Osteocyte (in vitro differentiated cells): ENCODE measurements around the gene TPRX1. TPM values are rescaled to one million over a fixed set of nuclear protein-coding genes. Genes with fewer than 3 reads are reported as not detected.

Experiments
- DNase-seq: peaks from one replicate; pipeline ENCODE4 v3.0.0; 2021; ENCODE audit warnings: mixed read lengths; ENCODE audit not compliant: unreplicated experiment; ENCODE audit errors: extremely low spot score
- H3K27ac Mint-ChIP-seq: one replicate; pipeline ENCODE4 v1.8.0; 2021; ENCODE audit warnings: mild to moderate bottlenecking, mixed read lengths; ENCODE audit not compliant: unreplicated experiment
- H3K27me3 Mint-ChIP-seq: one replicate; pipeline ENCODE4 v1.8.0; 2021; ENCODE audit warnings: mixed read lengths; ENCODE audit not compliant: unreplicated experiment
- H3K36me3 Mint-ChIP-seq: one replicate; pipeline ENCODE4 v1.8.0; 2021; ENCODE audit warnings: mixed read lengths; ENCODE audit not compliant: unreplicated experiment
- H3K4me1 Mint-ChIP-seq: one replicate; pipeline ENCODE4 v1.8.0; 2021; ENCODE audit warnings: mixed read lengths; ENCODE audit not compliant: unreplicated experiment
- H3K4me3 Mint-ChIP-seq: one replicate; pipeline ENCODE4 v1.8.0; 2021; ENCODE audit warnings: mild to moderate bottlenecking, moderate library complexity, mixed read lengths; ENCODE audit not compliant: unreplicated experiment
- H3K9me3 Mint-ChIP-seq: one replicate; pipeline ENCODE4 v1.8.0; 2021; ENCODE audit warnings: mixed read lengths; ENCODE audit not compliant: unreplicated experiment
- total RNA-seq: library from RNA; stranded (reverse); gene quantifications from 2 replicates; pipeline ENCODE4 v1.2.1, GENCODE V29; 2021
- TF ChIP-seq, protein P1 (sequence below): fragments of 200-600 bp; sonication (generic); IDR thresholded peaks from 2 replicates; pipeline ENCODE4 v1.5.0; 2021; ENCODE audit warnings: antibody characterized with exemption, mild to moderate bottlenecking, moderate library complexity

Gene TPRX1
- total RNA-seq, 1 donor from 2014 or later: not detected

DNA sequence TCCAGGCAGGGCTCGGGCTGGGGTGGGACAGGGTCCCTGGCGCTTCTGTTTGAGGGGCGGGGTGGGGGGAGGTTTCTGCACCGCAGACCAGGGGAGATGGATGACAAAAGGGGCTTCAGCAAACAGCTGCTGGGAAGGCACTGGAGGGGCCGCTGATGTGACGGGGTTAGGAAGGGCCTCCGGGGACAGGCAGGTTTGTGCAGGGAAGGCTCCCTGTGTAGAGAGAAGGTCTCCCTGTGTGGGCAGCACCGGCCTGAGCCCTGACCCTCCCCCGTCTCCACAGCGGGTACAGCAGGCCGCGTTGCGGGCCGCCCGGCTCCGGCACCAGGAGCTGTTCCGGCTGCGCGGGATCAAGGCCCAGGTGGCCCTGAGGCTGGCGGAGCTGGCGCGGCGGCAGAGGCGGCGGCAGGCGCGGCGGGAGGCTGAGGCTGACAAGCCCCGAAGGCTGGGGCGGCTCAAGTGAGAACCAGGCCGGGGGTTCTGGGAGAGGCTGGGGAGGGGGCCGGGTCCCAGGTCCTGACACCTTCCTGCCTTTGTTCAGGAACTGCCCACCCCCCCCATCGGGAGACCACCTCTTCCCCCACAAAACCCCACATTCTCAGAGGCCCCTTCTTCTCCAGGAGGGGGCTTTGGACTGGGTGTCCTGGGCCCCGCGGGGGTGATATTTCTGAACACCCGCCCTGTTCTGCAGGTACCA lies 49.1 kb downstream of the TPRX1 start:
- Mint-ChIP-seq H3K27me3 (no peaks in the 10 kb centered on the region), H3K9me3 (no peaks in the 10 kb centered on the region), H3K27ac (no peak overlapping the region), H3K36me3 (peaks cover 34% of the 10 kb centered on the region), H3K4me1 (no peaks in the 10 kb centered on the region), H3K4me3 (no peak overlapping the region)
- TF ChIP-seq, protein P1, sequence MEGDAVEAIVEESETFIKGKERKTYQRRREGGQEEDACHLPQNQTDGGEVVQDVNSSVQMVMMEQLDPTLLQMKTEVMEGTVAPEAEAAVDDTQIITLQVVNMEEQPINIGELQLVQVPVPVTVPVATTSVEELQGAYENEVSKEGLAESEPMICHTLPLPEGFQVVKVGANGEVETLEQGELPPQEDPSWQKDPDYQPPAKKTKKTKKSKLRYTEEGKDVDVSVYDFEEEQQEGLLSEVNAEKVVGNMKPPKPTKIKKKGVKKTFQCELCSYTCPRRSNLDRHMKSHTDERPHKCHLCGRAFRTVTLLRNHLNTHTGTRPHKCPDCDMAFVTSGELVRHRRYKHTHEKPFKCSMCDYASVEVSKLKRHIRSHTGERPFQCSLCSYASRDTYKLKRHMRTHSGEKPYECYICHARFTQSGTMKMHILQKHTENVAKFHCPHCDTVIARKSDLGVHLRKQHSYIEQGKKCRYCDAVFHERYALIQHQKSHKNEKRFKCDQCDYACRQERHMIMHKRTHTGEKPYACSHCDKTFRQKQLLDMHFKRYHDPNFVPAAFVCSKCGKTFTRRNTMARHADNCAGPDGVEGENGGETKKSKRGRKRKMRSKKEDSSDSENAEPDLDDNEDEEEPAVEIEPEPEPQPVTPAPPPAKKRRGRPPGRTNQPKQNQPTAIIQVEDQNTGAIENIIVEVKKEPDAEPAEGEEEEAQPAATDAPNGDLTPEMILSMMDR: no peak
- DNase-seq: no peak

DNA sequence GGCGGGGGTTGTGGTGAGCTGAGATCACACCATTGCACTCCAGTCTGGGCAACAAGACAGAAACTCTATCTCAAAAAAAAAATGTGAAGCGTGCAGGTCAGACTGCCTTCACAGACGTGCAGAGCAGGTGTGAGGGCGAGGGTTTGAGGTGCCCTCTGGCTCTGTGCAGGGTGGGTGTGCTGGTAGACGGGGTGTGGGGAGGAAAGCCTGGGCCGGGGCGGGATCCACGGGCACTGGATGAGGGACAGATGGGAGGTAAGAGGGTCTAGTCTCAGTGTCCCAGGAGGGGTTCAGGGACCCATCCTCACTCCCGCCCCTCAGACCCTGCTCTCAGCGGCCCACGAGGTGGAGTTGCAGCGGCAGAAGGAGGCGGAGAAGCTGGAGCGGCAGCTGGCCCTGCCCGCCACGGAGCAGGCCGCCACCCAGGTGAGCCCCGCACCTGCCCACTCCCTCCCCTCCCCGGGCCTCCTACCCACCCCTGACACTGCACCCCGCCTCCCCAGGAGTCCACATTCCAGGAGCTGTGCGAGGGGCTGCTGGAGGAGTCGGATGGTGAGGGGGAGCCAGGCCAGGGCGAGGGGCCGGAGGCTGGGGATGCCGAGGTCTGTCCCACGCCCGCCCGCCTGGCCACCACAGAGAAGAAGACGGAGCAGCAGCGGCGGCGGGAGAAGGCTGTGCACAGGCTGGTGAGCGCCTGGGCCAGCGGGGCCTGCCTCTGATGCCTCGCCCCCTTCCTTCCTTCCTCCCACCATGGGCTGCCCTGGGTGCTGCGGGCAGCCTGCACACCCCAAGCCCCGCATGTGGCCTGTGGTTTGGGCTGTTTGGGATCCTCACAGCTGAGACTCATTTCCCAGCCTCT lies 49.9 kb downstream of the TPRX1 start:
- H3K27me3 Mint-ChIP-seq: no peaks in the 10 kb centered on the region
- TF ChIP-seq, protein P1: no peak
- H3K36me3 Mint-ChIP-seq: peaks cover 34% of the 10 kb centered on the region
- H3K27ac Mint-ChIP-seq: no peak overlapping the region
- H3K4me1 Mint-ChIP-seq: no peaks in the 10 kb centered on the region
- DNase-seq: no peak
- no peaks in the 10 kb centered on the region for H3K9me3 Mint-ChIP-seq
- H3K4me3 Mint-ChIP-seq: no peak overlapping the region

DNA sequence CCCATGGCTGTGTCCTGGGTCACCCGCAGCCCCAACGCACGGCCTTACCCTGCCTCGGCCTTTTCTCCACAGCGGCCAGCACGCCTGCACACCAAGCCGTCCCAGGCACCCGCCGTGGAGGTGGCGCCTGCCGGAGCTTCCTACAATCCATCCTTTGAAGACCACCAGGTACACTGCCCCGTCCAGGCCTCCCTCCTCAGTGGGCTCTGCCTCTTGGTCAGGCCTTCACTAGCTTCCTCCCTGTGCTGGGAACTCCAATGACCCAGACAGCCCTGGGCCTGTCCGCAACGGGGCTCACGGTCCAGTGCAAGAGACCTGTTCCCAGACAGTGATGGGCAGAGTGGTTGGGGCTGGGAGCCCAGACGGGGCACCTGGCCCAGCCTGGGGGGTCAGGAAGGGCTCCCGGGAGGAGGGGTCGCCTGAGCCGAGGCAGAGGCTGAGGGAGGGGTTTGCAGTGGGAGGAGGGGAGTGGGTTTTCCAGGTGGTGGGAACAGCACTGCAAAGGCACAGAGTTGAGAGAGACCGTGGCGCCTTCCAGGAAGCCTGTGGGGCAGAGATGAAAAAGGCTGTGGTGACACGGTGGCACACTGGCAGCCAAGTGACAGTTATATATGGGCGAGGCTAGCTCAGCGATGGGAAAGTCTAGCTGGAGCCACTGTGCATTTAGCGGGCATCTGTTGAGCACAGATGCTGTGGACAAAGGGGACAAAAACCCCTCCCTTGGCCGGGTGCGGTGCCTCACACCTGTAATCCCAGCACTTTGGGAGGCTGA lies 51.7 kb downstream of the TPRX1 start:
- H3K4me3 Mint-ChIP-seq: no peak overlapping the region
- peaks cover 26% of the 10 kb centered on the region for H3K36me3 Mint-ChIP-seq
- TF ChIP-seq, protein P1: no peak
- H3K9me3 Mint-ChIP-seq: no peaks in the 10 kb centered on the region
- no peak overlapping the region for H3K27ac Mint-ChIP-seq
- H3K27me3 Mint-ChIP-seq: no peaks in the 10 kb centered on the region
- H3K4me1 Mint-ChIP-seq: no peaks in the 10 kb centered on the region
- DNase-seq: no peak

Other genes starting within 250 kb of the TPRX1 start
- gene ZNF541, start 231.4 kb downstream of the TPRX1 start, total RNA-seq: not detected in 2 replicates
- gene BICRA, start 195.4 kb downstream of the TPRX1 start, total RNA-seq: 17.1 and 20.4 TPM in 2 replicates
- 440 and 443 TPM in 2 replicates for gene EHD2, start 91.1 kb downstream of the TPRX1 start, total RNA-seq
- gene NOP53, start 59.0 kb downstream of the TPRX1 start, total RNA-seq: 231 and 232 TPM in 2 replicates
- gene SELENOW, start 25.8 kb downstream of the TPRX1 start, total RNA-seq: 193 and 204 TPM in 2 replicates
- gene CRX, start 17.4 kb upstream of the TPRX1 start, total RNA-seq: not detected in 2 replicates
- gene TPRX2, start 54.7 kb upstream of the TPRX1 start, total RNA-seq: not detected in 2 replicates
- gene SULT2A1, start 81.8 kb upstream of the TPRX1 start, total RNA-seq: not detected in 2 replicates
- not detected in 2 replicates for gene BSPH1, start 187.6 kb upstream of the TPRX1 start, total RNA-seq
- not detected in 2 replicates for gene ELSPBP1, start 190.1 kb upstream of the TPRX1 start, total RNA-seq
- not detected in 2 replicates for gene CABP5, start 239.5 kb upstream of the TPRX1 start, total RNA-seq